Mesendoderm (in vitro differentiated cells): Measurements from ENCODE around the gene PPFIBP2.
A peak's percentile ranks its signal among the peaks of the same experiment; 100 is the strongest.
"Not testable (repeated sequence)": the region's sequence is repeated elsewhere in the genome, so short reads cannot be mapped to it uniquely, and the experiment has no call there.

Source experiments
- DNase-seq: peaks from one replicate; pipeline ENCODE4 v3.0.0; 2013
- H2AK5ac ChIP-seq: 2 replicates; pipeline ENCODE4 v1.6.1; 2013; ENCODE audit warnings: low read length, inconsistent platforms
- H2BK120ac ChIP-seq: 2 replicates; pipeline ENCODE4 v1.6.1; 2013; ENCODE audit warnings: low read depth, mild to moderate bottlenecking, low read length, moderate library complexity, mixed read lengths
- H2BK15ac ChIP-seq: replicated peaks from 2 replicates; pipeline ENCODE4 v1.6.1; 2013; ENCODE audit warnings: low read depth, mild to moderate bottlenecking, moderate library complexity
- H2BK5ac ChIP-seq: 2 replicates; pipeline ENCODE4 v1.6.1; 2013; ENCODE audit warnings: low read length, inconsistent platforms
- H3K18ac ChIP-seq: 2 replicates; pipeline ENCODE4 v1.6.1; 2013; ENCODE audit warnings: mild to moderate bottlenecking, low read length, mixed read lengths
- H3K23ac ChIP-seq: one replicate; pipeline ENCODE4 v1.6.1; 2013; ENCODE audit warnings: low read length
- H3K27ac ChIP-seq: 2 replicates; pipeline ENCODE4 v1.5.1; 2013; ENCODE audit warnings: low read depth, mild to moderate bottlenecking, inconsistent platforms, low read length, moderate library complexity
- H3K27me3 ChIP-seq: 2 replicates; pipeline ENCODE4 v1.6.1; 2013; ENCODE audit warnings: low read length, control low read depth, mild to moderate bottlenecking, inconsistent platforms; ENCODE audit not compliant: insufficient read depth, poor library complexity
- H3K36me3 ChIP-seq: 2 replicates; pipeline ENCODE4 v1.6.1; 2013; ENCODE audit warnings: low read length, inconsistent platforms; ENCODE audit not compliant: control insufficient read depth, insufficient read depth
- H3K4ac ChIP-seq: one replicate; pipeline ENCODE4 v1.6.1; 2013; ENCODE audit warnings: low read depth, mild to moderate bottlenecking, low read length, moderate library complexity
- H3K4me1 ChIP-seq: 2 replicates; pipeline ENCODE4 v1.6.1; 2013; ENCODE audit warnings: low read depth, low read length, inconsistent platforms; ENCODE audit not compliant: control insufficient read depth
- H3K4me2 ChIP-seq: 2 replicates; pipeline ENCODE4 v1.6.1; 2013; ENCODE audit warnings: low read length
- H3K4me3 ChIP-seq: 2 replicates; pipeline ENCODE4 v1.5.1; 2013; ENCODE audit warnings: mild to moderate bottlenecking, low read length
- H3K56ac ChIP-seq: one replicate; pipeline ENCODE4 v1.6.1; 2013; ENCODE audit warnings: low read length
- H3K79me1 ChIP-seq: 2 replicates; pipeline ENCODE4 v1.6.1; 2013; ENCODE audit warnings: low read length, inconsistent platforms
- H3K79me2 ChIP-seq: 2 replicates; pipeline ENCODE4 v1.6.1; 2013; ENCODE audit warnings: mild to moderate bottlenecking, low read length; ENCODE audit not compliant: control insufficient read depth, insufficient read depth
- H3K9ac ChIP-seq: 2 replicates; pipeline ENCODE4 v1.6.1; 2013; ENCODE audit warnings: low read length, inconsistent platforms
- H4K5ac ChIP-seq: one replicate; pipeline ENCODE4 v1.6.1; 2013; ENCODE audit warnings: low read length
- H4K8ac ChIP-seq: one replicate; pipeline ENCODE4 v1.6.1; 2013; ENCODE audit warnings: low read depth, mild to moderate bottlenecking, control low read depth, low read length, moderate library complexity
- WGBS: extraction: QIAGEN DNeasy Blood & Tissue Kit; methylation state at CpG from one replicate; pipeline ENCODE4 v1.1.7; 2013; ENCODE audit warnings: low lambda C conversion rate, missing lambda C conversion rate; ENCODE audit not compliant: insufficient coverage; ENCODE audit errors: extremely low coverage; 5-methylcytosine and 5-hydroxymethylcytosine counted together

Gene PPFIBP2

GRCh38 chr11:7511401-7511800 lies 2.4 kb upstream of the PPFIBP2 start:
- Histone ChIP-seq H3K4me3 (no peak overlapping the region), H3K79me2 (no peaks in the 10 kb centered on the region), H3K9ac (no peak overlapping the region), H4K8ac (no peak overlapping the region), H3K27ac (no peak overlapping the region), H3K4me2 (no peak overlapping the region), H3K4ac (no peak overlapping the region), H3K23ac (no peak overlapping the region), H4K5ac (no peak overlapping the region), H3K18ac (no peak overlapping the region), H2BK120ac (no peak overlapping the region), H2BK15ac (no peak overlapping the region), H3K79me1 (no peaks in the 10 kb centered on the region), H3K36me3 (no peaks in the 10 kb centered on the region), H2BK5ac (no peak overlapping the region), H2AK5ac (no peak overlapping the region), H3K4me1 (no peaks in the 10 kb centered on the region), H3K56ac (peak overlapping the region; percentile 22), H3K27me3 (no peaks in the 10 kb centered on the region)
- no CpG with 5 or more reads among the region's 5 CpGs for WGBS
- no peak for DNase-seq

GRCh38 chr11:7512525-7513233 lies 1.1 kb upstream of the PPFIBP2 start:
- Histone ChIP-seq H3K36me3 (no peaks in the 10 kb centered on the region), H3K27me3 (no peaks in the 10 kb centered on the region), H3K27ac (no peak overlapping the region)

GRCh38 chr11:7514099-7514591 lies 346 bp downstream of the PPFIBP2 start:
- Histone ChIP-seq H3K36me3 (no peaks in the 10 kb centered on the region), H3K79me1 (no peaks in the 10 kb centered on the region), H3K4me3 (peak overlapping the region; percentile 38), H3K9ac (peak overlapping the region; percentile 68), H3K18ac (no peak overlapping the region), H3K4me2 (peak overlapping the region; percentile 92), H3K27ac (no peak overlapping the region), H3K27me3 (no peaks in the 10 kb centered on the region), H4K8ac (no peak overlapping the region), H4K5ac (no peak overlapping the region), H2BK5ac (no peak overlapping the region), H3K4me1 (no peaks in the 10 kb centered on the region), H2AK5ac (no peak overlapping the region), H2BK15ac (no peak overlapping the region), H3K56ac (peak overlapping the region; percentile 84), H3K23ac (no peak overlapping the region), H2BK120ac (no peak overlapping the region), H3K79me2 (no peaks in the 10 kb centered on the region), H3K4ac (no peak overlapping the region)
- no peak for DNase-seq
- no CpG with 5 or more reads among the region's 31 CpGs for WGBS

More at GRCh38 chr11:7512525-7513233, 1.1 kb upstream of the PPFIBP2 start:
- H3K18ac ChIP-seq: no peak overlapping the region
- no peak for DNase-seq
- peak overlapping the region; percentile 69 for H3K56ac ChIP-seq
- no peaks in the 10 kb centered on the region for H3K79me2 ChIP-seq
- H3K4me2 ChIP-seq: peak overlapping the region; percentile 96
- H3K79me1 ChIP-seq: no peaks in the 10 kb centered on the region
- no peak overlapping the region for H2BK120ac ChIP-seq
- H2AK5ac ChIP-seq: no peak overlapping the region
- no peak overlapping the region for H2BK15ac ChIP-seq
- H3K4me3 ChIP-seq: no peak overlapping the region
- H3K4ac ChIP-seq: no peak overlapping the region
- no CpG with 5 or more reads among the region's 18 CpGs for WGBS
- no peak overlapping the region for H4K8ac ChIP-seq
- peak overlapping the region; percentile 38 for H3K9ac ChIP-seq
- no peak overlapping the region for H3K23ac ChIP-seq
- H2BK5ac ChIP-seq: no peak overlapping the region
- H3K4me1 ChIP-seq: no peaks in the 10 kb centered on the region
- H4K5ac ChIP-seq: no peak overlapping the region

GRCh38 chr11:7515447-7515886 lies 1.7 kb downstream of the PPFIBP2 start:
- H3K27me3 ChIP-seq: no peaks in the 10 kb centered on the region
- no peak overlapping the region for H3K4ac ChIP-seq
- H2AK5ac ChIP-seq: no peak overlapping the region
- no peak overlapping the region for H3K4me2 ChIP-seq
- H3K4me3 ChIP-seq: no peak overlapping the region
- H2BK120ac ChIP-seq: no peak overlapping the region
- no peak overlapping the region for H3K27ac ChIP-seq
- no peak overlapping the region for H3K56ac ChIP-seq
- H3K9ac ChIP-seq: no peak overlapping the region
- no peak overlapping the region for H2BK5ac ChIP-seq
- no peak overlapping the region for H3K18ac ChIP-seq
- no peak overlapping the region for H3K23ac ChIP-seq
- no peaks in the 10 kb centered on the region for H3K79me2 ChIP-seq
- no peaks in the 10 kb centered on the region for H3K4me1 ChIP-seq
- no peaks in the 10 kb centered on the region for H3K36me3 ChIP-seq
- no peaks in the 10 kb centered on the region for H3K79me1 ChIP-seq
- H2BK15ac ChIP-seq: no peak overlapping the region
- no peak for DNase-seq
- no peak overlapping the region for H4K5ac ChIP-seq
- no CpG with 5 or more reads among the region's 1 CpG for WGBS
- no peak overlapping the region for H4K8ac ChIP-seq

- no peak overlapping the region for H2AK5ac ChIP-seq
- no peaks in the 10 kb centered on the region for H3K27me3 ChIP-seq
- no peak overlapping the region for H3K27ac ChIP-seq
- no peak overlapping the region for H3K4me3 ChIP-seq
- no peak overlapping the region for H3K9ac ChIP-seq
- H3K4me2 ChIP-seq: no peak overlapping the region
- H3K18ac ChIP-seq: no peak overlapping the region
- no peaks in the 10 kb centered on the region for H3K79me2 ChIP-seq
- H3K4me1 ChIP-seq: no peaks in the 10 kb centered on the region
- WGBS: no CpG with 5 or more reads among the region's 12 CpGs
- no peak for DNase-seq
- no peak overlapping the region for H2BK120ac ChIP-seq
- H3K79me1 ChIP-seq: no peaks in the 10 kb centered on the region
- no peak overlapping the region for H2BK5ac ChIP-seq
- H4K8ac ChIP-seq: no peak overlapping the region
- no peak overlapping the region for H3K4ac ChIP-seq
- H3K23ac ChIP-seq: no peak overlapping the region
- no peak overlapping the region for H2BK15ac ChIP-seq
- no peak overlapping the region for H4K5ac ChIP-seq
- H3K56ac ChIP-seq: no peak overlapping the region
- H3K36me3 ChIP-seq: no peaks in the 10 kb centered on the region
Observed at GRCh38 chr11:7516475-7516874, 2.7 kb downstream of the PPFIBP2 start.

GRCh38 chr11:7517743-7518142 lies 3.9 kb downstream of the PPFIBP2 start:
- H2BK120ac ChIP-seq, H3K79me1 ChIP-seq, H3K4me1 ChIP-seq, H3K4ac ChIP-seq, H3K23ac ChIP-seq, DNase-seq, H3K56ac ChIP-seq, H4K5ac ChIP-seq, H3K4me3 ChIP-seq, H3K27ac ChIP-seq, H3K4me2 ChIP-seq, H2BK15ac ChIP-seq, H2AK5ac ChIP-seq, H3K18ac ChIP-seq, H4K8ac ChIP-seq, H2BK5ac ChIP-seq, H3K9ac ChIP-seq, H3K27me3 ChIP-seq, H3K36me3 ChIP-seq, H3K79me2 ChIP-seq: not testable (repeated sequence)
- WGBS: no CpG with 5 or more reads among the region's 13 CpGs
